Hypothalamus (tissue), 51 donors: ENCODE measurements around the gene GRAMD4.

Experiments used
- DNase-seq, 51 donors: peaks; one replicate each; lab custom pipeline; 2025; lab: John Stamatoyannopoulos, UW

GRAMD4 gene

DNA sequence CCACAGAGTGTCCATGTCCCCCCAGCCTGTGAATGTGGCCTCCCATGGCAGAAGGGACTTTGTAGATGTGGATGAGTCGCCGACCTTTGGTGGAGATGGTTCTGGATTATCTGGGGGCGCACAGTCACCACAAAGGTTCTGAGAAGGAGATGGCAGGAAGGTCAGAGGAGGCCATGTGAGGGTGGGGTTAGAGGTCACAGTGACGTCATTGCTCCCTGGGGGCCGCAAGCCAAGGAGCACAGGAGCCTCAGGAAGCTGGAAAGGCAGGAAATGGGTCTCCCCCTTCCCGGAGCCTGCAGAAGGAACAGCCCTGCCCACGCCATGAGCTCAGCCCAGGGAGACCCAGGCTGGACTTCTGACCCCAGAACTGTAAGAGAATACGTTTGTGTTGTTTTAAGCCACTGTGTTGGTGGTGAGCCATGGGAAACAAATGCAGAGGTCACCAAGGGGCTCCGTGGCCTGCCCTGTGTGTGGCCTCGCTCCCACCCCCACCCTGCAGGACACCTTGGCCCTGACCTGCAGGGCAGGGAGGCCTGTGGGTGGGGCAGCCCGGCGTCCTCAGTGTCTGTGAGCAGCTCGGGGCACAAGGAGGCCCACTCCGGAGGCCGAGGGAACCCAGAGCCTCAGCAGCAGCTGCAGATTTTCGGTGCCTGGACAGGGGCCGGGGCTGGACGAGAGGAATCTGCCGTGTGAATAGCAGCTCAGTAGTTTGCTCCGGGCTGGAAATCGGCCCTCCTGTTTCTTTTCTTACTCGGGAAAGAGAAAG, 32.1 kb downstream of the GRAMD4 start:
- DNase-seq: no peak

DNA sequence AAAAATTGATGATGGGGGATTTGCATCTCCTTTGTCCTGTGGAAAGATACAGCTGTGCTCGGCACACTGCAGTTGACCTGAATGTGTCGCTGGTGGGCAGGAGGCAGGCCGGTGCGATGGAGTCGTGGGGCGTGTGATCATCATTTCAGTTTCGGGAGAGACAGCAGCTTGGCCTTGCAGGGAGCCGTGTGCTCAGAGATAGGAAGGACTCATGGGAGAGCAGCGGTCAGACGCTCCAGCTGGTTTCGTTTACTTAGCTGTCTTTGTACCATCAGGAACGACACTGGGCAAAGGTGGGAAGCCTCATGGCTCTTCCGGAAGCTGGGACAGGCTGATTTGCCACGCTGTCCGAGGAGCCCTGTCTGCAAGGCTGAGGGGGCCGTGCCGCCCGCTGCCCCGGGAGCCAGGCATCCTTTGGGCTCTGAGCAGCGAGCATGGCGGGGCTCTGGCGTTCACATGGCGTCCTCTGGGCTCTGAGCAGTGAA, 32.7 kb downstream of the GRAMD4 start:
- DNase-seq: peak in 2 of 51 donors; percentile 5 to 22

DNA sequence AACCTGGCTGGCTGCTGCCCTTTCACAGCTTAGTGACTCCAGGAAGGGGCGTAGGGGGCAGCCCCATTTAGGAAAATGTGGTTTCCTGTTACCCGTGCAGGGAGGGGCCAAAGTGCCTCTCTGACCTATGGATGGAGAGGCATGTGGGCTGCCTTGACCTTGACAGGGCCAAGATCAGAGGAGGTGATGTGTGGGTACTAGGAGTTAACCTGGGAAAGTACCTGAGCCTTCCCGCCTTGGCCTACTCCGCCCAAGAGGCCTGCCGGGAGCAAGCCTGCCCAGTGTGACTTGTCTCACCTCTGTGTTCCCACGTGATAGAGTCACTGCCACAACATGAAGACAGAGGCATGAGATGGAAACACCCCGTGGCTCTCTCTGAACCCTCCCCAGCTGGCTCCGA, 33.4 kb downstream of the GRAMD4 start:
- no peak for DNase-seq

DNA sequence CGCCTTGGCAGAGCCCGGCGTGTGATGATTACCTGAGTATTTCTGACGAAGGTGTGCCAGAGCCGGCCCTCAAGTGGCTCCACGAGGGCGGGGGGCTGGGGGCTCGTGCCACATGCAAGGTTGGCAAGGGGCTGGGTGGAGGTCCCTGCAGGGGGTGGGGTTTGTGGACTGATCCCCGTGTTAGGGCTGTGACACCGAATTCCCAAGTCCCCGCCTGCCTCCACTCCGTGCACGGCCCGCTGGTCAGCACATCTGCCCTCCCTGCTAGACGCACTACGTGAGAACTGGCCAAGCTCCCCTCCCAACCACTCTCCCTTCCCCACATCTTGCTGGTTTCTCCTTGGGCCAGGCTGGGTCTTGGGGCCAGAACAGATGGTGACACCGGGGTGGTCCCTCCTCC, 34.2 kb downstream of the GRAMD4 start:
- no peak for DNase-seq

DNA sequence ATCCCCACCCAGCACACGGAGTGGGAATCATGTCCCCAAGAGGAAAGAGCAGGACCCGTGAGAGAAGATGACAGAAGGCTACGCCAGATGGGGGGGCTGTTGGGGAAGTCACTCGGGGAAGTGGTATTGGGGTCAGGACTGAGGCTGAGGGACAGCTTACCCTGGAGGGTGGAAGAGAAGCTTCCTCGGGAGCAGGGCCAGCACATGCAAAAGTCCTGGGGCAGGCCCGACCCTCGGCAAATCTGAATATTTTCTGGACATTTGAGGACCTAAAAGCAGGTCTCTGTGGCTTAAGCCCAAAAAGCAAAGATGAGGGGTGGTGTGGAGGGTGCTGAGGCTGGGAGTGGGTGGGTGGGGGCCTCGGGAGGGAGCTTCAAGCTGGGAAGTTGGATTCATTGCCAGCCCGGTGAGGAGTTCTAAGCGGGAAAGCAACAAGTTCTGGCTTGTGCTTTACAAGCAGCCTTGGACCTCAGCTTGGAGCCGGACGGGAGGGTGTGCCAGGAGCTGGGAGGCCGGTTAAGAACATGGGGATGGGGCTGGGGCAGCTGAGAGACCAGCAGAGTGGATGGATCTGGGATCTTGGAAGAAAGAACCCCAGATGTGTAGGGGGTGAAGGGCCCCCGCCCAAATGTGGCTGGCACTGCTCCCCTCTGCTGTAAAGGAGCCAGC, 34.9 kb downstream of the GRAMD4 start:
- DNase-seq: peak in 2 of 51 donors; percentile 23 to 33

DNA sequence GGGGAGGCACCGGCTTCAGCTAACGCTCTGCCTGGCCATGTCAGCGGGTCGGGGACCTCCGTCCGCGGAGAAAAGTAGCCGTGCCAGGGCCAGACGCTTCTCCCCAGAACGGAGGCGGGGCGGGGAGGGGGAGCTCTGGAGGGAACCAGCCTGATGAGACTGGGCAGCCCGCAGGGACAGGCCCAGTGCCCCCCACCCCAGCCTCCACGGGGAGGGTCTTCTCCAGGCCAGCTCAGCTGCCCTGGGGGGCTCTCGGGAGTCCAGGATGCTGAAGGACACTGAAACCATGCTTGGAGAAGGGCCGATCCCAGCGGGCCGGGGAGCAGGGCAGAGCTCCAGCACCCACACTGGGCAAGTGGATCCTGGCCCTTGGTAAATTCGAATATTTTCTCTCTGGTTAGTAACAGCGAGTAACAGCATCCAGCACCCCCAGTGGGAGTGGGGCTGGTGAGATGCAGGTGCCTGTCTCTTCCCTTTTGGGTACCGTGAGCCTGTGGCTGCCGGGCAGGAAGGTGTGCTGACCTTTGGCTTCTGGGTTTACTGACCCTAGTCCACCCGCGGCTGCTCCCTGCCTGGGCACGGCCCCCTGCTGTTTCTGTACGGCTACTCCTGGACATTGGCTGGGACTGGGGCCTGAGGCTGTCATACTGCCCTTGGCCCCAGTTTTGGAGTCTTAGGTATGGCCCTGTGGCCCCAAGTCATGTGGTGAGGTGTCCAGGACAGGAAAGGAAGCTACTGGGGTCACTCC, 35.8 kb downstream of the GRAMD4 start:
- DNase-seq: no peak

DNA sequence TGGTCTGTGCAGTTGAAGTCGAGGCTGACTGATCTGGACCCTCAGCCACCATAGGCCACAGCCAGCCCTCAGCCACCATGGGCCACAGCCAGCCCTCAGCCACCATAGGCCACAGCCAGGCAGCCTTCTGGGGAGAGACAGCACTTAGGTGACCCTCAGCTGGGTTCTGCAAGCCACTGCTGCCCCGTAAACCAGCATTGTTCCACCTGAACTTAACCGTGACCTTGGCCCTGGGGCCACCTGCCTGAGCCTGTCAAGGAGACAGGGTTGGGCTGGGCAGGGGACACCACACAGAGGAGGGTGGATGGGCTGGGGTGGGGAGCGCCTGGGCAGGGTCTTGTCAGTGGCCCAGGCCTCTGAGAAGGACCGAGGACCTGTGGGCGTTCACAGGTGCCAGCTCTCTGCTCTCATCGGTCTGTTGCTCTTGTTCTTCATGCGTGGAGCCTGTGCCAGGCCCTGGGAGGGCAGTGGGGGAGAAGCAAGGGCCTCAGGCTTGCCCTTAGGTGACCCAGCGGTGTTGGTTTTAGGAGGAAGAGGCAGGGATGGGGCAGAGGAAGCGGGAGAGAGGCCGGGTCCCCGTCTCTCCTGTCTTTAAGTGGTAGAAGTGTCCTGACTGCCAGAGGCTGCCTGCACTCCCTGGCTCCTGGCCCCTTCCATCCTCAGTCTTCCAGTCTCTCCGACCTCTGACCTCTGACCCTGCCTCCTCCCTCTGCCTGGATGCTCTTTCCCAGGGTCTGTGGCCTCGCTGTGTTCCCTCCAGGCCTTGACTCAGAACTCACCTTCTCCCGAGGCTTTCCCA, 36.9 kb downstream of the GRAMD4 start:
- DNase-seq: no peak

DNA sequence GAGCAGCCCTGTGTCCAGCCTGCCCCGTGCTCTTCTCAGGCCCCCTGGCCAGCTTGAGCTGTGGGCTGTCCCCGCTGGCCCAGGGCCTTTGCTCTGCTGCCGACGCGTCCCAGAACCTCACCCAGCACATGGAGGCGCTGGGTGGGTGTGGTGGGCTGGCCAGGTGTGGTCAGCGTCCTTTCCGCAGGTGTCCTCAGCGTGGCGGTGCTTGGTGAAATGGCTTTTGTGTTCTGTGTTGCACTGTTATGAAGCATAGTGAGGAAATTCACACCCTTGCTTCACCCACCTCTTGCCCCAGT, 37.4 kb downstream of the GRAMD4 start:
- no peak for DNase-seq

DNA sequence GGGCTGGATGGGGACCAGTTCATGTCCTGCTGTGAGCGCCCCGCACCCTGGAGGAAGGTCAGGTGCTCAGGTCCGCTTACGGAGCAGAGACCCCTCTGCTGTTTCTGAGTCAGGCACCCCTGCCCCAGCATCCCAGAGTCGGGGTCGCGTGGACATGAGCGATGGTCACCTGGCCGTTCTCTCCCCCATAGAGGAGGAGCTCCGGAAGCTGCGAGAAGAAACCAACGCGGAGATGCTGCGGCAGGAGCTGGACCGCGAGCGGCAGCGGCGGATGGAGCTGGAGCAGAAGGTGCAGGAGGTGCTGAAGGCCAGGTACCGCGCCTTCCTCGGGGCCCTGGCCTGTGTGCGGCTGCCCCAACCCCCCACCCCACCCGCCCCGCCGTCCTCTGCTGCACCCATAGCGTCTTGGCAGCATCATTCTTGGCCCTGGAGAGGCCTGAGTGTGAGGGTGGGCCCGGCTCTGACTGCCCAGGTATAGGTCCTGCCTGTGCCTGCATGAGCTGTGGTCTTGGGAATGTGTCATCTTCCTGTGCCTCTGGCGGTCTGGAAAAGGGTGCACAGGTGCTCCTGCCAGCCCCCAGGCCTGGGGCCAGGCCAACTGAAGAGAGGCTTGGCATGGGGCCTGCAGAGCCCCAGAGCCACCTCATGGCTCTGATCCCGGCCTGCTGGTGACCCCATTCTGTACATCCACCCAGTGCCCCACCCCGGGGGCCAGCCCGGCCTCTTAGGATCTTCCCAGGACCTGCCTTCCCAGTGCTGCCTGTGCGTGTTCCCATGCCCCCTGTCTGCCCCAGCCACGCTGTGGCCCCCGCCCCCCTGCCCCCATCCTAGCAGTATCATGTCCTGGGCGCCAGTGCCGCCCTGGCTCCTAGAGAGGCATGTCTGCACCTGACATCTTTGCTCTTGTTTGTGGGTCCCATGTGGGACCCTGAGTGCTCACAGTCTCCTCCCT, 38.1 kb downstream of the GRAMD4 start:
- DNase-seq: no peak

DNA sequence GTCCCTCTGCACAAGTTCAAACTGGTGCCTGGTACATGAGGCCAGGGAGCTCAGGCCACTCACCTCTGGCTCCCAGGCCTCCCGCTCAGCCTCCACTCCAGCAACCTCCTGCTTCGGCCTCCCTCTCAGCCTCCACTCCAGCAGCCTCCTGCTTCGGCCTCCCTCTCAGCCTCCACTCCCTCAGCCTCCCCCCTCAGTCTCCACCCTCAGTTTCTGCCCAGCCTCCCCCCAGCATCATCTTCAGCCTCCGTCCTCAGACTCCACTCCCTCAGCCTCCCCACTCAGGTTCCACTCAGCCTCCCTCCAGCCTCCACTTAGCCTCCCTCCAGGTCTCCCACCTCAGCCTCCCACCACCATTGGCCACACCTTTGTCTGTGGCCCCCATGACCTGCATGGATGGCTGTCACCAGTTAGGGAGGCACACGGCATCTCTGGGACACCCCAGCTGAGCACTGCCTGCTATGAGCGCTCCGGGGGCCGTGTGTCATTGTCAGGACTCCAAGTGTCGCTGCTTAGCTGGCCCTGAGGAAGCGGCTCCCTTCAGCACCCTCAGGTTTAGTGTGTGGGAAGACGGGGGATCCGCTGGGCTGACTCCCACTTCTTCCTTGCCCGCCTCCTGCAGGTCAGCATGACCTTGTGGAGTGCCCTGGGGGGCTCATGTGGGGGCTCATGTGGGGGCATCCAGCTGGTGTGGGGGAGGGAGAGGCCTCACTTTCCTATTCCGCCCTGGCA, 39.0 kb downstream of the GRAMD4 start:
- DNase-seq: no peak

DNA sequence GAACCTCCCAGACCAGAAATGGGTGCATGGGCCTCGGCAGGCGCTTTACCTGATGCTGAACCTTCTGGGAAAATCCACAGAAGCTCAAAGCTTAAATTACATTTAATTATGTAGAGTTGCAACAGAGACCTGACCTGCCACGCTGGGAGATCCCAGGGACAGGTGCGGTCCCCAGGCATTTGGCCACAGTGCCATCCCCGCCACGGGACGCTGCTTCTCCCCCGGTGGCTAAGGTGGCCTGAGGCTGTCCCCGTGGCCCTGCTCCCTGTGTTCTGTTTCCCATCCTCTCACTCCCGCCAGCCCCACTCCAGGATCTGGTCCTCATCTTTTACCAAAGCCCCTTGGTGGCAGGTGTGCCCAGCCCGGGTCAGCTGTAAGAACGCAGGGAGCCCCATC, 39.6 kb downstream of the GRAMD4 start:
- no peak for DNase-seq

DNA sequence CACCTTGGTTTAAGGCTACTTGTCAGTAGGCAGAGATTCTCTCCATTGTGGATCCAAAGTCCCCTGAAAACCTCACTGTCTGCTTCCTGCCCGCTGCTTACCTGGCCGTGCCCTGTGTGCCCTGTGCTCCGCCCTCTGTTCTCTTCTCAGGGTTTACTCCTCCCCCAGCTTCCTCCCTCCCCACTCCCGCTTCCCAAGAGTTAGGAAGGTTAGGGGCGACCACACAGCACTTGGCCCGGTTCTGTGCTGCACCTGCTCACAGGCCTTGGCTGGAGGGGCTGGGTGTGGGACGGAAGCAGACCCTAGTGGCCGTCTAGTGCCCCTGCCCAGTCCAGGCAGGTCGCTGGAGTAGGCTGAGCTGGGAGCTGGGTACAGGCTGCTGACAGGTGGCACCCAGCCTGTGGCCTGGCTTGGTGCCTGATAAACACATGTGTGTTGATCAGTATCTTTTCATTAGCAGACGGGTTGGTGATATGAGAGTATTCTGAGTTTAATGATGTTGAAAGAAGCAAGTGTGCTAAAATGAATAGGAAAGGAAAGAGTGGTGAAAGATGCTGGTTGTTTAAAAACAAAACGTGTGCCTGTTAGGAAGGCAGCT, 40.5 kb downstream of the GRAMD4 start:
- no peak for DNase-seq

DNA sequence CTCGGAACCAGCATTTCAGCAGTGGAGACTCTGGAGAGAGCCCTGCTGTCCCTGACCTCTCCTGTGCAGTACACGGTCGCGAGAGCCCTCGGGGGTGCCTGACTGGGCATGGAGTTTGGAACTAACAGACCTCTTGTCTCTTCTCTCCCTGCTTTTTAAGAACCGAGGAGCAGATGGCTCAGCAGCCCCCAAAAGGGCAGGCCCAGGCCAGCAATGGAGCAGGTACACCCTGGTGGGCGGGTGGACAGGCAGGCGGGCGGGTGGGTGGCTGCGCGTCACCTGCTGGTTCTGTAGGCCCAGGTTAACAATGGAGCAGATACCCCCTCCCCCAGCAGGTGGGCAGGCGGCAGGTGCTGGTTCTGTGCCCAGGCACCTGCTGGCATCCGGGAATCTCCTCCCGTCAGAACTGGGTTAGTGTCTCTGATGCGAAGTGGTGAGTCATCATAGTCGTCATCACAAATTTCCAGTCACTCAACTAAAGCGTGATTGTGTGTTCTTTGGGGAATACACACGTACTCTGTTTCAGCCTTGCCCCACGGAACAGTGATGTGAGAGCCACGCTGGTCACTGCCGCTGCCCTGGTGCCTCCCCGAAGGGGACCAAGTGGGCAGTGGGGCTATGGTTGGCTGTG, 41.1 kb downstream of the GRAMD4 start:
- peak in 4 of 51 donors; percentile 27 to 66 (median 44) for DNase-seq

DNA sequence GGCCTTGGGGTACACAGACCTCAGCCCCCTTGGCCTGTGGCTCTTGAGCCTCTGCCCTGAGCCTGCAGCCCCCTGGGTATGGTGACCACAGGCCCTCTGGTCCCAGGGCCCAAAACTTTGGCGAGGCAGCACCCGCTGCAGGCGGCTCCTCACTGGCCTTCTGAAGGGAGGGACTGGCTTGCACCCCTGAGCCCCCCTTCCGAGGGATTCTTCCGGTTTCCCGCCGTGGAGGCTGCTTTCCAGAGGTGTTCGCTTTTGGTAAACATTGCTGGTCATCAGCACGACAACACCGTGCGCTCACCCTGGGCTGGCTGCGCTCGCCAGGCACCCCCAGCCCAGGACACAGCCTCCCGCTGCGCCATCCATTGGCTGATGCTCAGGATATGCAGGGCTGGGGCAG, 42.0 kb downstream of the GRAMD4 start:
- no peak for DNase-seq

DNA sequence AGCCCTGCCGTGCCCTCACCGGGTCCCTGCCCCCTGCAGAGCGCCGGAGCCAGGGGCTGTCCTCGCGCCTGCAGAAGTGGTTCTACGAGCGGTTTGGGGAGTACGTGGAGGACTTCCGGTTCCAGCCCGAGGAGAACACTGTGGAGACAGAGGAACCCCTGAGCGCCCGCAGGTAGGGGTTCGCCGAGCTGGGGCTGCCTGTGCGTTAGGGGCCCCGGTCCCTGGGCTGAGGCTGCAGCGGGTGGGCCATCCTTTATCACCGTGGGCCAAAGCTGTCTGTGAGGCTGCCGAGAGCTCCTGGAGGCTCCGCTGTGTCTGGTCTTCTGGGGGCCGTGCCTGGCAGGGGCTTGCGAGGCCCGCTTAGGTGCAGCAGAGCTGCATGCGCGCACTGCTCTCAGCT, 42.8 kb downstream of the GRAMD4 start:
- no peak for DNase-seq

DNA sequence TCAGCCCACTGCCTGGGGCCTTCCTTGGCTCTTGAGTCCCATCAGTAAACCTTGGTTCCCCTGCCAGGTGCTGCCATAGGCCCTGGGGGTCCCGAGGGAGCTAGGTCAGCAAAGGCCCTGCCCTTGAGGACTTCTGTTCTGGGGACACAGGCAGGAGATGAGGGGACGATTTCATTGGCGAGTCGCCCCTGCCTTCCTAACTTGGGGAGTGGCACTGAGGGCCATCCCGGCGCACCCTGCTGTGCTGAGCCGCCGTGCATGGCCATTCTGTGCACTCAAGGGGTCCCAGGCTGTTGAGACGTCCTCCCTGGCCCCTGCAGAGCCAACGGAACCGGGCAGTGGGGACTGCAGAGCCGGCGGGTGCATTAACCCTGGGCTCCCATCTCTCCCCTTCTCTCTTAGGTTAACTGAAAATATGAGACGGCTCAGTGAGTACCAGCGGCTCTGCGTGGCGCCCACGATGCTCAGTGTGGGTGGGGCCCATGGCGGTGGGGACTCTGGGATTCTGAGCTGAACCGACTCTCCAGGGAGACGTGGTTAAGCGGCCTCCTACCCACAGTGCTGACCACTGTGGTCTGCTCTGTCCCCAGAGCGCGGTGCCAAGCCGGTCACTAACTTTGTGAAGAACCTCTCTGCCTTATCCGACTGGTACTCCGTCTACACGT, 43.4 kb downstream of the GRAMD4 start:
- DNase-seq: no peak

DNA sequence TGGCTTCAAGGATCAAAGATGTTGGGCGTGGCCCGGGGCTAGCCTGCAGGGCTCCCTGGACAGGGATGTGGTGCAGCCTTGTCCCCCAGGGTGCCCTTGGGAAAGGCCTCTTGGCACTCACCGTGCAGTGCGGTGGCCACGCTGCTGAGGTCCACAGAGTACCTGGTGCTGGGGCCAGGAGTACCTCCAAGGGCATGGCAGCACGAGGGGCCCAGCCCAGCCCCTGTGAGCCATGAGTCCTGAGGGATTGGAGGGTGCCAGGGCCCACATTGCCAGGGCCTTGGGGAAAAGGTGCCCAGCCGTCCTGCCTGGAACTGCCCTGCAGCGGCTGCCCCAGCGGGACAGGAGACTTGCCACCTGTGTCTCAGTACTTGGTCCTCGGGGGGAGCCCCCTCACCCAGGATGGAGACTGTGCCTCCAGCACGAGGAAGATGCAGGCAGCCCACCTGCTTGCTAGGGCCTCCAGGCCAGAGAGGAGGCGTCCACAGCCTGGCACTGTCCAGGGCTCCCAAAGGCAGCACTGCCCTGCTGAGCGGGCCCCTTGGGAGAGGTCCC, 44.2 kb downstream of the GRAMD4 start:
- no peak for DNase-seq
